Measurements from ENCODE around the gene FXR2.

The FXR2 gene

DNA sequence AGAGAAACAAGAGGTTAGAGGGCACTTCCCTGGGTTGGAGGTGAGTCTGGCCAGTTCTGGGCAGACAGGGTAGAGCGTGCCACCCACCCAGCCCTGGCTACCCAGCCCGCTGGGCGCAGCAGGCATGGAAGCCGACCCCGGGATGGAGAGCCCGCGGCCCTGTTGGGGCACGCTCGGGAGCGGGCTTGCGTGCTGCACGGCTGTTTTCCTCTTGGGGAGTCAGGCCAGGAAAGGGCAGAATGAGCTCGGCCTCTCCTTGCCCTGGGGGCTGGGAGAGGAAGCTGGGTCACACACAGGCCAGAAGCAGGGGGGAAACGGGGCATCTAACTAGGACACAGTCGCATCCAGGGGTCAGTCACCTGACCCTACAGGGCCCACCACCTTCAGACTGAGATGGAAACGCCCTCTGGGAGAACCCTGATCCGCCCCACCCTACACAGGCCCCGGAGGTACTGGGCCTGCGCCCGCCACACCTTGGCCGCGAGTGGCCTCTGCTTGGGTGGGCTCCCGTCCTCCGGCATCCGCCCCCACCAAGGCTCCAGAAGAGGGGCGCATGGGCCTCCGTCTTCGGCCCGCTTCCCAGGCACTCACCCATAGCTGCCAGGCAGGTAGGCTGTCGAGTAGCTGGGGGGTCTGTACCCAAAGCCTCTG is 26.0 kb downstream of the FXR2 start:
- DNase-seq (ENCODE audit: low spot score) = no peak
- peaks cover 15% of the 10 kb centered on the region for H3K4me1 Mint-ChIP-seq (ENCODE audit: low read depth)
- H3K4me3 Mint-ChIP-seq = no peak overlapping the region
- H3K27ac Mint-ChIP-seq = no peak overlapping the region
- no peaks in the 10 kb centered on the region for H3K9me3 Mint-ChIP-seq
- no peaks in the 10 kb centered on the region for H3K27me3 Mint-ChIP-seq (ENCODE audit: low read depth)
- peaks cover 38% of the 10 kb centered on the region for H3K36me3 Mint-ChIP-seq (ENCODE audit: low read depth)

DNA sequence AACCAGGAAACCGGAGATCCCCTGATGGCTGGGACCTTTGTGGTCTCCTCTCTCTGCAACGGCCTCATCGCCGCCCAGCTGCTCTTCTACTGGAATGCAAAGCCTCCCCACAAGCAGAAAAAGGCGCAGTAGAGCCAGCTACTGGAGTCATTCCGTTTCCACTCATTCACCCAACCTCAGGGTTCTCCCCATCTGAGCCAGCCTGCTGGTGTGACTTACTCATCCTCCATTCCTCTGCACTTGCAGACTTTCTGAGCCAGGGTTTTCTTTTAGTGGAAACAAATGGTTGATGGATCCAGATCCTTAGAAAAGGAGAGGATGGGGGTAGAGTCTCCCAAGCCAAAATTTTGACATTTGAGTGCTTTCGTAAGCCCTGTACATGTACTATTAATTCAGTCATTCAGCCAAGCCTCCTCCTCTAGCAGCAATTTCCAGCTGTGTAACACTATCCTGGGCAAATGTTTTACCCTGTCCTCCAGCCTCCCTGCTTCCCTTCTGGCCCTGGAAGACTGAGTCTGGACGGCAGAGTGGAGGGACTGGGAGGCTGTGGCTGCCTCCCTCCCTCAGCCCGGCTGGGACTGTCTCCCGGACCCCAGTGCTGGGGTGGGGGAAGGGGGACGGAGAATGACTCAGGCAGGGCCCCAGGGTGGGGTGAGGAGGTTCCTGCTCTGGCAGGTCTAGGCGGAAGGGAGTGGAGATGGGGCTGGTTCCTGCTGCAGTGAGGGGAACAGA is 27.1 kb downstream of the FXR2 start:
- no peaks in the 10 kb centered on the region for H3K27me3 Mint-ChIP-seq (ENCODE audit: low read depth)
- peaks cover 31% of the 10 kb centered on the region for H3K36me3 Mint-ChIP-seq (ENCODE audit: low read depth)
- peaks cover 15% of the 10 kb centered on the region for H3K4me1 Mint-ChIP-seq (ENCODE audit: low read depth)
- no peaks in the 10 kb centered on the region for H3K9me3 Mint-ChIP-seq
- H3K4me3 Mint-ChIP-seq = no peak overlapping the region
- no peak for DNase-seq (ENCODE audit: low spot score)
- no peak overlapping the region for H3K27ac Mint-ChIP-seq

DNA sequence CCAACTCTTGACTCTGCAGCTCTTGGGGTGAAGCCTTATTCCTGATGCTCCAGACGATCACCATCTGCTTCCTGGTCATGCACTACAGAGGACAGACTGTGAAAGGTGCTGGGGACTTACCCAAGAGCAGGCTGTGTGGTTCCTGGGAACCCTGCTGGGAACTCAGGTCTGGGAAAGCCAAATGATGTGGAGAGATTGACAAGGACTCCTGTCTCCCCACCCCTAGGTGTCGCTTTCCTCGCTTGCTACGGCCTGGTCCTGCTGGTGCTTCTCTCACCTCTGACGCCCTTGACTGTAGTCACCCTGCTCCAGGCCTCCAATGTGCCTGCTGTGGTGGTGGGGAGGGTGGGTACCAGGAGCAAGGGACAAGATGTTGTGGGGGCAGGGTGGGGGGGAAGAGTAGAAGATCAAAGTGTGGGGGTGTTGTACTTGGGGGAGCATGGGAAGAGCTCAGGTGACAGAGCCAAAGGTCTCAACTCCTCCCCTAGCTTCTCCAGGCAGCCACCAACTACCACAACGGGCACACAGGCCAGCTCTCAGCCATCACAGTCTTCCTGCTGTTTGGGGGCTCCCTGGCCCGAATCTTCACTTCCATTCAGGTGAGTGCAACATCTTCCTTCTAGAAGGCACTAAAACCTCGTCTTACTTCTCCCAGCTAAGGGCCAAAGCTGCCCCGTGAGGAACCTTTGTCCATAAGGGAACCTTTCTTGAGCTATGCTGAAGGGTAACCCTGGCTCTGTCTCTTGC is 27.9 kb downstream of the FXR2 start:
- no peak overlapping the region for H3K4me3 Mint-ChIP-seq

GRCh38 chr17:7583253-7584109 is 31.2 kb downstream of the FXR2 start, which contains the start of gene MPDU1:
Gene MPDU1, plus strand, starts transcription at chr17:7583852. Its CDS starts 11 bp downstream, at chr17:7583863.
- Mint-ChIP-seq H3K9me3 (no peaks in the 10 kb centered on the region), H3K4me1 (ENCODE audit: low read depth) (peaks cover 44% of the 10 kb centered on the region)

More for the DNA sequence above, 27.9 kb downstream of the FXR2 start:
- H3K9me3 Mint-ChIP-seq = no peaks in the 10 kb centered on the region
- H3K27ac Mint-ChIP-seq = no peak overlapping the region
- peaks cover 37% of the 10 kb centered on the region for H3K36me3 Mint-ChIP-seq (ENCODE audit: low read depth)
- H3K27me3 Mint-ChIP-seq (ENCODE audit: low read depth) = no peaks in the 10 kb centered on the region
- DNase-seq (ENCODE audit: low spot score) = no peak
- H3K4me1 Mint-ChIP-seq (ENCODE audit: low read depth) = peaks cover 21% of the 10 kb centered on the region

GRCh38 chr17:7582396-7583252 is 32.1 kb downstream of the FXR2 start:
- Mint-ChIP-seq H3K4me3 (peak overlapping the region; percentile 98), H3K9me3 (no peaks in the 10 kb centered on the region), H3K27ac (peak overlapping the region; percentile 100), H3K36me3 (ENCODE audit: low read depth) (peaks cover 57% of the 10 kb centered on the region), H3K4me1 (ENCODE audit: low read depth) (peaks cover 52% of the 10 kb centered on the region), H3K27me3 (ENCODE audit: low read depth) (no peaks in the 10 kb centered on the region)
- DNase-seq (ENCODE audit: low spot score) = no peak

More at GRCh38 chr17:7583253-7584109, 31.2 kb downstream of the FXR2 start, which contains the start of gene MPDU1:
- peak; percentile 96 for DNase-seq (ENCODE audit: low spot score)
- no peaks in the 10 kb centered on the region for H3K27me3 Mint-ChIP-seq (ENCODE audit: low read depth)
- H3K27ac Mint-ChIP-seq = peak within 1 kb of the TSS; percentile 100
- H3K36me3 Mint-ChIP-seq (ENCODE audit: low read depth) = peaks cover 50% of the 10 kb centered on the region
- peak within 1 kb of the TSS; percentile 98 for H3K4me3 Mint-ChIP-seq

- Mint-ChIP-seq H3K36me3 (ENCODE audit: low read depth) (peaks cover 68% of the 10 kb centered on the region), H3K27me3 (ENCODE audit: low read depth) (no peaks in the 10 kb centered on the region), H3K9me3 (no peaks in the 10 kb centered on the region), H3K4me1 (ENCODE audit: low read depth) (peaks cover 66% of the 10 kb centered on the region), H3K27ac (peak overlapping the region; percentile 84), H3K4me3 (peak overlapping the region; percentile 35)
- no peak for DNase-seq (ENCODE audit: low spot score)
These were observed 33.8 kb downstream of the FXR2 start for GRCh38 chr17:7580604-7581575.

DNA sequence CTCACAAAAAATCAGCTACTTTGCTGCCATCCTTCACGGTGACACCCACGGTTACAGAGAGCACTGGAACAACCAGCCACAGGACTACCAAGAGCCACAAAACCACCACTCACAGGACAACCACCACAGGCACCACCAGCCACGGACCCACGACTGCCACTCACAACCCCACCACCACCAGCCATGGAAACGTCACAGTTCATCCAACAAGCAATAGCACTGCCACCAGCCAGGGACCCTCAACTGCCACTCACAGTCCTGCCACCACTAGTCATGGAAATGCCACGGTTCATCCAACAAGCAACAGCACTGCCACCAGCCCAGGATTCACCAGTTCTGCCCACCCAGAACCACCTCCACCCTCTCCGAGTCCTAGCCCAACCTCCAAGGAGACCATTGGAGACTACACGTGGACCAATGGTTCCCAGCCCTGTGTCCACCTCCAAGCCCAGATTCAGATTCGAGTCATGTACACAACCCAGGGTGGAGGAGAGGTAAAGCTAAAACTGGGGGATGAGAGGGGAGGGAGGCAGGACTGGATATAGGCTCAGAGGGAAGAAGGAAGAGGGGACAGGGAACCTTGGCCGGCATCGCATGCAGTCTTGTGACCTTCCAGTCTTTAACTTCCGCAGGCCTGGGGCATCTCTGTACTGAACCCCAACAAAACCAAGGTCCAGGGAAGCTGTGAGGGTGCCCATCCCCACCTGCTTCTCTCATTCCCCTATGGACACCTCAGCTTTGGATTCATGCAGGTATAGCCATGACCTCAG is 34.7 kb downstream of the FXR2 start:
- Mint-ChIP-seq H3K27ac (peak overlapping the region; percentile 84), H3K4me1 (ENCODE audit: low read depth) (peaks cover 66% of the 10 kb centered on the region), H3K4me3 (peak overlapping the region; percentile 65), H3K9me3 (no peaks in the 10 kb centered on the region), H3K27me3 (ENCODE audit: low read depth) (no peaks in the 10 kb centered on the region), H3K36me3 (ENCODE audit: low read depth) (peaks cover 72% of the 10 kb centered on the region)
- DNase-seq (ENCODE audit: low spot score) = peak; percentile 35

- H3K27me3 Mint-ChIP-seq (ENCODE audit: low read depth) = no peaks in the 10 kb centered on the region
- peak within 1 kb of the TSS; percentile 84 for H3K27ac Mint-ChIP-seq
- H3K4me3 Mint-ChIP-seq = peak within 1 kb of the TSS; percentile 65
- H3K36me3 Mint-ChIP-seq (ENCODE audit: low read depth) = peaks cover 75% of the 10 kb centered on the region
- peaks cover 65% of the 10 kb centered on the region for H3K4me1 Mint-ChIP-seq (ENCODE audit: low read depth)
- DNase-seq (ENCODE audit: low spot score) = peak; percentile 78
- no peaks in the 10 kb centered on the region for H3K9me3 Mint-ChIP-seq
These were observed 35.5 kb downstream of the FXR2 start, which contains the start of gene CD68 for GRCh38 chr17:7579001-7579833. Gene CD68, plus strand, starts transcription at chr17:7579638. Its CDS starts 40 bp downstream, at chr17:7579678.

DNA sequence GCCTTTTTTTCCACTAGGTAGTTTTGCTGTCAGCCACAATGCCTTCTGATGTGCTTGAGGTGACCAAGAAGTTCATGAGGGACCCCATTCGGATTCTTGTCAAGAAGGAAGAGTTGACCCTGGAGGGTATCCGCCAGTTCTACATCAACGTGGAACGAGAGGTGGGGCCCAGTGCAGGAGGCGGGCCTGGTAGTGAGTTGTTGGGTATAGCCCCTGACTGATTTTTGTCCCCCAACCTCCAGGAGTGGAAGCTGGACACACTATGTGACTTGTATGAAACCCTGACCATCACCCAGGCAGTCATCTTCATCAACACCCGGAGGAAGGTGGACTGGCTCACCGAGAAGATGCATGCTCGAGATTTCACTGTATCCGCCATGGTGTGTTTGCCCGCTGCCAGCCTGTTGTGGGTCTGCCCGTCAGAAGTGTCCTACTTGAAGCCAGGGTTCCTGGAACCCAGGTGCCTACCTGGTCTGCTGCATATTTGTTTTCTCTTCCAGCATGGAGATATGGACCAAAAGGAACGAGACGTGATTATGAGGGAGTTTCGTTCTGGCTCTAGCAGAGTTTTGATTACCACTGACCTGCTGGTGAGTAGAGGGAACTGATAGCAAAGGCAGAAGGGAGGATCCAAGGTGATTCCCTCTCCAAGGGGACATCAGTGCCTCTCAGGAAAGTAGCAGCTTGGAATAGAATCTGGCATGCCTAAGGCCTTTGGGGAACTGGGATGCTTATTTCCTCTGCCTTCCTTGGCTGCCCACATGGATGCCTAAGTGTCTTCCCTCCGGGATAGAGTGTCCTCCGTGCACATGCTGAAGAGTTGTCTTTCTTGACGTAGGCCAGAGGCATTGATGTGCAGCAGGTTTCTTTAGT is 37.1 kb downstream of the FXR2 start:
- H3K9me3 Mint-ChIP-seq = no peaks in the 10 kb centered on the region
- H3K27ac Mint-ChIP-seq = peak overlapping the region; percentile 53
- peak overlapping the region; percentile 92 for H3K4me3 Mint-ChIP-seq
- peaks cover 85% of the 10 kb centered on the region for H3K36me3 Mint-ChIP-seq (ENCODE audit: low read depth)
- H3K4me1 Mint-ChIP-seq (ENCODE audit: low read depth) = peaks cover 65% of the 10 kb centered on the region
- DNase-seq (ENCODE audit: low spot score) = no peak
- H3K27me3 Mint-ChIP-seq (ENCODE audit: low read depth) = peaks cover 4% of the 10 kb centered on the region

- Mint-ChIP-seq H3K9me3 (no peaks in the 10 kb centered on the region), H3K27ac (peak overlapping the region; percentile 55), H3K4me1 (ENCODE audit: low read depth) (peaks cover 63% of the 10 kb centered on the region), H3K36me3 (ENCODE audit: low read depth) (peaks cover 84% of the 10 kb centered on the region), H3K4me3 (peak overlapping the region; percentile 92), H3K27me3 (ENCODE audit: low read depth) (peaks cover 4% of the 10 kb centered on the region)
- DNase-seq (ENCODE audit: low spot score) = no peak
These were observed 38.2 kb downstream of the FXR2 start for GRCh38 chr17:7576432-7576937.

Measured in T-helper 2 cell treated with Interferon-gamma antibody and Interleukin-4, amounts not matched to agents 5 μg/mL and 100 μg/mL, for 36 hours (primary cell).